GM12873 (cell line): Measurements from ENCODE around the gene APBA3.

Experiments
- TF ChIP-seq, protein P1 (sequence below): IDR thresholded peaks from 2 replicates; pipeline ENCODE4 v1.5.1; 2012; ENCODE audit warnings: low read depth, mild to moderate bottlenecking, moderate library complexity, low read length, control low read depth; ENCODE audit not compliant: insufficient read depth; ENCODE audit errors: missing control alignments

APBA3 gene

DNA sequence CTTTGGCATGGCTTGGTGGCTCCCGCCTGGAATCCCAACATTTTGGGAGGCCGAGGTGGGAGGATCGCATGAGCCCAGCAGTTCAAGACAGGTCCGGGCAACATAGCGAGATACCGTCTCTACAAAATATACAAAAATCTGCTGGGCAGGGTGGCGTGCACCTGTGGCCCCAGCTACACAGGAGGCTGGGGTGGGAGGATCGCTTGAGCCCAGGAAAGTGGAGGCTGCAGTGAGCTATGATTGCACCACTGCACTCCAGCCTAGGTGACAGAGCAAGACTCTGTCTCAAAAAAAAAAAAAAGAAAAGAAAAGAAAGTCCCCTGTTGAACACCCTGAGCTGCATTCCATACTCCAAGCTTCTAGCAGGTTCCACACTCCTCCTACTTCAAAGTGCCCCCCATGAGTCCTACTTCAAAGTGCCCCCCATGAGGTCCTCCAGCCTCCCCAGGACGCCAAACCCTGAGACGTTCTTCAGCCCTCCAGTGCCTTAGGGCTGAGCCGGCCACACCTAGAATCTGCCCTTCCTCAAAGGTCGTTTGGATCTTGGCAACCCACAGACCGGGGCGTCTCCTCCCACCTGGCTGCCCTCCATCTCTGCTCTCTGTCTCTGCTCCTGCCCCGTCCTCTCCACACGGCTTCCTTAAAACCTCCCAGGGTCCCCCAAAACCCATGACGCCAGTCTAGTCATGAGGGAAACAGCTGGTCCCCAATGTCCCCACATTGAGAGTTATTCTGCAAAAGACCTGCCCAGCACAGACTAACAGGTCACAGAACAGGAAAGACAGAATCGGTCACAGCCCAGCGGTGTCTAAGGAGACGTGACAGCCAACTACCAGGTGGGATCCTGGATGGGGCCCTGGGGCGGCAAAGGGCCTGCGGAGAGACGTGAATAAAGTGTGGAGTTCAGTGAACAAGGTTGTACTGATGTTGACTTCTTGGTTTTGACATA lies 48.6 kb downstream of the APBA3 start:
- TF ChIP-seq, protein P1, sequence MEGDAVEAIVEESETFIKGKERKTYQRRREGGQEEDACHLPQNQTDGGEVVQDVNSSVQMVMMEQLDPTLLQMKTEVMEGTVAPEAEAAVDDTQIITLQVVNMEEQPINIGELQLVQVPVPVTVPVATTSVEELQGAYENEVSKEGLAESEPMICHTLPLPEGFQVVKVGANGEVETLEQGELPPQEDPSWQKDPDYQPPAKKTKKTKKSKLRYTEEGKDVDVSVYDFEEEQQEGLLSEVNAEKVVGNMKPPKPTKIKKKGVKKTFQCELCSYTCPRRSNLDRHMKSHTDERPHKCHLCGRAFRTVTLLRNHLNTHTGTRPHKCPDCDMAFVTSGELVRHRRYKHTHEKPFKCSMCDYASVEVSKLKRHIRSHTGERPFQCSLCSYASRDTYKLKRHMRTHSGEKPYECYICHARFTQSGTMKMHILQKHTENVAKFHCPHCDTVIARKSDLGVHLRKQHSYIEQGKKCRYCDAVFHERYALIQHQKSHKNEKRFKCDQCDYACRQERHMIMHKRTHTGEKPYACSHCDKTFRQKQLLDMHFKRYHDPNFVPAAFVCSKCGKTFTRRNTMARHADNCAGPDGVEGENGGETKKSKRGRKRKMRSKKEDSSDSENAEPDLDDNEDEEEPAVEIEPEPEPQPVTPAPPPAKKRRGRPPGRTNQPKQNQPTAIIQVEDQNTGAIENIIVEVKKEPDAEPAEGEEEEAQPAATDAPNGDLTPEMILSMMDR = no peak

DNA sequence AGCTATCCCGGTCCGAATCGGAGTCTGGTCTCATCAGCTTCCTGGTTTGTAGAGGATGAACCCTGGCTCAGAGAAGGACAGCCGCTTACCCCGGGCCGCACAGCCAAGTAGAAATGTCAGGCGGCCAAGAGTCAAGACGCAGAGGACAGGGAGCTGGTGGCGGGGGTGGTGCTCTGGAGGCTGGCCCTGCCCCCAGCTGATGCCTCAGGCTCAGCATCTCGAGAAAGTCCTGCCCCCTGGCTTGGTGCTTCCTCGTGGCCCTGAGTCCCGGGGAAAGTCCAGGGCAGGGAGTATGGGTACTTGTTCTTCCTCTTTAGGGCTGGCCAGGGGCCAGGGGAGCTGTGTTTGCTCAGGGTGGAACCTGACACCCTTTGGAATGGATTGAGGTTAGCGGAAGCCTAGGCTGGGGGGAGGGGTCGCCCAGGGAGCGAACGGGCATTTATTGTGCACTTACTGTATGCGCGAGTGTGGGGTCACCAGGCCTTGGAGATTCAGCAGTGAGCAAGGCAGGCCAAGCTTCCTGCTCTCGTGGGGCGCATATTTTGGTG lies 51.2 kb downstream of the APBA3 start:
- TF ChIP-seq, protein P1 = no peak

DNA sequence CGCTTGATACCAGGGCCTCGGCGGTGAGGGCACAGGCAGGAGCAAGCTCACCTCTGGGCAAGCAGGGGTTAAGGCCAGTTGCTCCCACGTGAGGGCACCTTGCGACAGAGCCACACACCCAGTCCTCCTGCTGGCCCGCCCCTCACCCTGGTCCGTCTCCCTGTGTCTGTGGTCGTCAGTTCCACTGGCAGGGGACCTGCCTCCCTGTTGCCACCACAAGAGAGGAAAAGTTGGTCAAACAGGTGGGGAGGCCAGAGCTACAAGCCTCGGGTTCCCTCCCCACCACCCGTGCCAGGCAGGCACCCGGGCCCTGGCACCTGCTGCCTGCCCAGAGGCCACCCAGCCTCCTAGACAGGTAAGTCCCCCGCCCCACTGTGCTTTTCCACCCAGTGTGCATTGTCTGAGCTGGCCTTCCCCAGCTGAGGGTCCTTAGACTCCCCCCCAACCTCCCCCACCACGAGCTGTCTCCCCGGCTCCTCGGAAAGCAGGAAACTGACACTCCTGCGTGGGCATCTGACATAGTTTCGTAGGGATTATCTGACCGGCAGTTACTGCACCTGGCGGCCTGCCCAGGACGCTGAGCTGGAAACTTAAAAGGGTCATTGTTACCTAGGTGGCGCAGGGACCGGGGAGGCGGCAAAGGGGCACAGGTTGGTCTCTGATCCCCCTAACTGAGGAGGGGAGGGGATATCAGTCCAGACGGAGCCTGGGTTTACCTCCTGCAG lies 53.1 kb downstream of the APBA3 start, which contains the start of gene TJP3:
TSS of gene TJP3 (plus strand) at position 178 of the 725 bp plus-strand sequence. CDS start 20,049 bp downstream, outside the sequence.
- TF ChIP-seq, protein P1 = no peak

DNA sequence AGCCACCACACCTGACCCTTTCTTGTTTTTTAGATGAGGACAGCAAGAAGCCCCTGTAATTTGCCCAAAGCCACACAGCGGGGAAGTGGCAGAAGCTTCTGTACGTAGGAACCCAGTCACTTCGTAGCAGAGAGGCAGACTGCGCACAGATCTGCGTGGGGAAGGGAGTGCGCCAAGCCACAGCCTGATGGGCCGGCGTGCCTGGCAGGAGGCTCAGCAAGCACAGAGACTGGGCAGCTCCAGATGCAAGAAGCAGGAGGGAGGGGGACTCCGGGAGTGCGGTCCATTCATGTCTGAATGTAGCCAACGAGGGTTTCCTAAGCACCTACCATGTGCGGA lies 53.7 kb downstream of the APBA3 start:
- TF ChIP-seq, protein P1 = no peak

DNA sequence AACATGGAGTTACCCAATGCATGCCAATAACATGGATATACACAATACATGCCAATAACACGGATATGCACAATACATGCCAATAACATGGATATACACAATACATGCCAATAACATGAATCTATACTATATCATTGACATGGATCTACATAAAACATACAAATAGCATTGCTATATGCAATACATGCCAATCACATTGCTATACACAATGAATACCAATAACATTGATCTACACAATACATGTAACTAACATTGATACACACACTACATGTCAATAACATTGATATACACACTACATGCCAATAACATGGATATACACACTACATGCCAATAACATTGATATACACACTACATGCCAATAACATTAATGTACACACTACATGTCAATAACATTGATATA lies 60.3 kb downstream of the APBA3 start:
- TF ChIP-seq, protein P1 = no peak
